Stimulated activated CD4-positive, alpha-beta T cell treated with anti-CD3 and anti-CD28 coated beads, Interleukin-1b, Interleukin-23, amount 100 ng/mL, for 1 hour (primary cell): Measurements from ENCODE around the gene HNRNPH2.

Experiments used
- DNase-seq, 2 donors: peaks; one replicate each; pipeline ENCODE4 v3.0.0-alpha.2; 2020; ENCODE audit warnings: low read depth in 2 of 2

The HNRNPH2 gene

GRCh38 chrX:101407748-101408531, at the start of gene HNRNPH2, which contains the start of gene GLA:
HNRNPH2 (plus strand) TSS chrX:101408222; CDS start chrX:101411989, 3,767 bp downstream.
GLA (minus strand) TSS chrX:101407925; CDS start chrX:101407903, 22 bp downstream.
- DNase-seq: peak; percentile 55 to 59

GRCh38 chrX:101359966-101360365, 48.1 kb upstream of the HNRNPH2 start:
- no peak for DNase-seq

GRCh38 chrX:101360390-101360789, 47.6 kb upstream of the HNRNPH2 start:
- DNase-seq: no peak

GRCh38 chrX:101362116-101362515, 45.9 kb upstream of the HNRNPH2 start:
- DNase-seq: no peak

GRCh38 chrX:101362757-101363156, 45.3 kb upstream of the HNRNPH2 start:
- no peak for DNase-seq

GRCh38 chrX:101365301-101365795, 42.7 kb upstream of the HNRNPH2 start:
- DNase-seq: no peak

GRCh38 chrX:101368800-101369199, 39.2 kb upstream of the HNRNPH2 start:
- DNase-seq: no peak

GRCh38 chrX:101369687-101370086, 38.3 kb upstream of the HNRNPH2 start:
- no peak for DNase-seq

GRCh38 chrX:101370888-101371504, 37.0 kb upstream of the HNRNPH2 start:
- no peak for DNase-seq

GRCh38 chrX:101377547-101377946, 30.5 kb upstream of the HNRNPH2 start:
- no peak for DNase-seq

GRCh38 chrX:101383679-101384205, 24.3 kb upstream of the HNRNPH2 start:
- DNase-seq: no peak

GRCh38 chrX:101385026-101385684, 22.9 kb upstream of the HNRNPH2 start:
- no peak for DNase-seq

GRCh38 chrX:101385795-101386541, 22.1 kb upstream of the HNRNPH2 start, which contains the start of gene BTK:
BTK (minus strand) TSS chrX:101386191; CDS start chrX:101375284, 10,907 bp downstream.
- no peak for DNase-seq

GRCh38 chrX:101386542-101386885, 21.5 kb upstream of the HNRNPH2 start:
- no peak for DNase-seq

GRCh38 chrX:101388604-101389003, 19.4 kb upstream of the HNRNPH2 start:
- DNase-seq: no peak

GRCh38 chrX:101390664-101391525, 17.1 kb upstream of the HNRNPH2 start, which contains the start of gene RPL36A:
RPL36A (plus strand) TSS chrX:101391011; CDS start chrX:101391044, 33 bp downstream.
- DNase-seq: peak; percentile 32 to 55

GRCh38 chrX:101391831-101392230, 16.2 kb upstream of the HNRNPH2 start:
- DNase-seq: no peak

- no peak for DNase-seq
Measured at GRCh38 chrX:101393530-101394305, 14.3 kb upstream of the HNRNPH2 start.

GRCh38 chrX:101394372-101394771, 13.7 kb upstream of the HNRNPH2 start:
- no peak for DNase-seq

GRCh38 chrX:101395789-101396188, 12.2 kb upstream of the HNRNPH2 start:
- DNase-seq: no peak
